GM23248 (cell line): ENCODE results near the gene DPT.

Source experiments
- EZH2 ChIP-seq: fragments of 200-600 bp; sonication (generic); IDR thresholded peaks from 2 replicates; pipeline ENCODE4 v1.6.1; 2018; ENCODE audit warnings: antibody characterized with exemption, mild to moderate bottlenecking; ENCODE audit not compliant: insufficient read depth, poor library complexity, severe bottlenecking
- EZH2phosphoT487 ChIP-seq: fragments of 200-600 bp; sonication (generic); IDR thresholded peaks from 2 replicates; pipeline ENCODE4 v1.6.1; 2018; ENCODE audit warnings: antibody characterized with exemption, moderate library complexity, mild to moderate bottlenecking, low read depth; ENCODE audit not compliant: insufficient read depth

GRCh38 chr1:168688644-168689326 lies 40.2 kb downstream of the DPT start:
- TF ChIP-seq EZH2phosphoT487 (no peak), EZH2 (no peak)
